Activated naive CD8-positive, alpha-beta T cell treated with anti-CD3 and anti-CD28 coated beads, Interleukin-2, amount 50 U/mL, for 16 hours (primary cell): ENCODE results near the gene FAM135A.
"Not testable (repeated sequence)": the region's sequence is repeated elsewhere in the genome, so short reads cannot be mapped to it uniquely, and the experiment has no call there.

Source experiments
- DNase-seq: peaks from one replicate; pipeline ENCODE4 v3.0.0-alpha.2; 2020; ENCODE audit warnings: low read depth, low spot score

Gene FAM135A

DNA sequence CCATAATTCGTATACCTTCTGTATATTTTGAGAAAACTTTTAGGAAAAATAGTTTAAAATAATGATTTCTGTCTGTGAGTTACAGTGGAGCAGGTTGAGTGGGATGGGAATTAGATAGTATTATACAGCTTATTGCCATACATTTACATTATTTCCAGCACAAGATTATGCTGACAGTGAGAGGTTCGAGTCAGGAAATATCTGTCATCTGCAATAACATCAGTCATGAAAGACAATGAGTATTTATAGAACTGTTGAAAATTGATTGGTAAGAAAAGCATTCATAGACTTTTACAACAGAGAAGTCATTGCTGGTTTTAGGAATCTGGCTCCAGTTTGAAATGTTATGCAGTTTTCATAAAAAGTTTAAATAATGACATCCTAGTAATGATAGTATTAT lies 45.9 kb downstream of the FAM135A start:
- DNase-seq: no peak

DNA sequence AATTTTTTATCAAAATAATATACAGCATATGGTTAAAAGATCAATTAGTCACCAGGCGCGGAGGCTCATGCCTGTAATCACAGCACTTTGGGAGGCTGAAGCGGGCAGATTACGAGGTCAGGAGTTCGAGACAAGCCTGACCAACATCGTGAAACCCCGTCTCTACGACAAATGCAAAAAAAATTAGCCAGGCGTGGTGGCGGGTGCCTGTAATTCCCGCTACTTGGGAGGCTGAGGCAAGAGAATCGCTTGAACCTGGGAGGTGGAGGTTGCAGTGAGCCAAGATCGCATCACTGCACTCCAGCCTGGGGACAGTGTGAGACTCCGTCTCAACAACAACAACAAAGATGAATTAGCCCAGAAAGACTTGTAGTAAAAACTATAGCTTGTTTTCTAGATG lies 46.4 kb downstream of the FAM135A start:
- not testable (repeated sequence) for DNase-seq

DNA sequence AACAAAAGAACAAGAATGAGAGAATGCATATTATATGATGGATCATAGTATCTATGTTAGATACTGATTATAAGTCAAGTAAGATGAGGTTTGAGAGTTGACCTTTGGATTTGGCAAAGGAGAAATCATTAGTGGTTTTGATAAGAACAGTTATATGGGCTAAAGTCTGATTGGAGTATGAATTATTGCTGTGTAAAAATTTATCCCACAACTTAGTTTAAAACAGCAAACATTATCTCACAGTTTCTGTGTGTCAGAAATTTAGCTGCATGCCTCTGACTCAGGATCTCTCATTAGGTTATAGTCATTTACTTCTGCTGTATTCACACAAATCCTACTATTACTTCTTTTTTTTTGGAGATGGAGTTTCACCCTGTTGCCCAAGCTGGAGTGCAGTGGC lies 56.7 kb downstream of the FAM135A start:
- no peak for DNase-seq

DNA sequence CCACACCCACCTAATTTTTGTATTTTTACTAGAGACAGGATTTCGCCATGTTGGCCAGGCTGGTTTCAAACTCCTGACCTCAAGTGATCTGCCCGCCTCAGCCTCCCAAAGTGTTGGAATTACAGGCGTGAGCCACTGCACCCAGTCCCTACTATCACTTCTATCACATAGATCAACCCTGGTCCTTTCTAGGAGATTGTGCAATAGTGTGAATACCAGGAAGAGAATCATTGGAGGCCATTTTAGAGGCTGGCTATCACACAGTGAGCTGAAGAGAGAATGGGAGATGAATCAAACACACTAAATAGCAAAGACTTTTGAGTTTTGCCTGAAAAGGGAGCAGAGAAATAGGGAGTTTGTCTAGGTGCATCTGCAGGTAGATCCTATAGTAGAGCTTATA lies 57.2 kb downstream of the FAM135A start:
- not testable (repeated sequence) for DNase-seq

DNA sequence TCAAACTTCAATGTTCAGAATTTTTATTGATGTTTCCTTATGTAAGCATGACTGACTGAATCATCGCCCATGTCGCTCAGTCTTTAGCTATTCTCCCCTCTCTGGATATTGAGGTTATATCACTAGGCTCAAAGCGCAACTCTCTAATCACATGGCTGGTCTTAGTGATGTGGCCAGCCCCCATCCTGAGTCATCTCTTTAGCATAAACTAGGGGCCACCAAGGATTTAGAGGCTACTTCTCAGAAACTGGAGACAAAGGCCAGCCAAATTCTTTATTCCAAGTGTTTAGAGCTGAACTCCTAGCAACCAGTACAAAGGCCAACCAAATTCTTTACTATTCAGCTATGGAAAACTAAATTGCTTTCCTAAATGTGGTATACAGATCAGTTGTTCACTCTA lies 61.4 kb downstream of the FAM135A start:
- DNase-seq: no peak

DNA sequence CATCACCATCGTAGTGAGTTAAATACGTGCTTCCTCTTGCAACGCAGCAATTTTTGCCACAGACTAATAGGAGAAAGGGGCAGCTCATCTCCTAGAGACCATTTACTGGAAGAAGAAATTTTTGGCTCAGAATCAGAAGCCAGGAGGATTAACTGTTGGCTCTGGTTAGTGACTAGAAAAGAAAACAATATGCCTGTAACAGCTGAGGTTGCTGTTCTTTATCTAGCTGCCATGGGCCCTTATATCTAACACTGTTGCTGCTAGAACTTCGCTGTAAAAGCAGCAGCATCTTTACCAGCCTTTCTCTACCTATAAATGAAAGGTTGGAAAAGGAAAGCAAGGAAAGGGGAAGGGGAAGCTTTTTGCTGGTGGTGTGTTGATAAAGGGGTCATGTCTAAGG lies 65.9 kb downstream of the FAM135A start:
- no peak for DNase-seq

DNA sequence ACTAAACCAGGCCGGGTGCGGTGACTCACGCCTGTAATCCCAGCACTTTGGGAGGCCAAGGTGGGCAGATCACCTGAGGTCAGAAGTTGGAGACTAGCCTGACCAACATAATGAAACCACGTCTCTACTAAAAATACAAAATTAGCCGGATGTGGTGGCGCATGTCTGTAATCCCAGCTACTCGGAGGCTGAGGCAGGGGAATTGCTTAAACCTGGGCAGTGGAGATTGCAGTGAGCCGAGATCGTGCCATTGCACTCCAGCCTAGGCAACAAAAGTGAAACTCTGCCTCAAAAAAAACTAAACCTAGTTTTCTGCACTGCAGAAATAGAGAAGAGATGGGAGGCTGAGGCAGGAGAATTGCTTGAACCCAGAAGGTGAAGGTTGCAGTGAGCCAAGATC lies 73.3 kb downstream of the FAM135A start:
- DNase-seq: not testable (repeated sequence)

DNA sequence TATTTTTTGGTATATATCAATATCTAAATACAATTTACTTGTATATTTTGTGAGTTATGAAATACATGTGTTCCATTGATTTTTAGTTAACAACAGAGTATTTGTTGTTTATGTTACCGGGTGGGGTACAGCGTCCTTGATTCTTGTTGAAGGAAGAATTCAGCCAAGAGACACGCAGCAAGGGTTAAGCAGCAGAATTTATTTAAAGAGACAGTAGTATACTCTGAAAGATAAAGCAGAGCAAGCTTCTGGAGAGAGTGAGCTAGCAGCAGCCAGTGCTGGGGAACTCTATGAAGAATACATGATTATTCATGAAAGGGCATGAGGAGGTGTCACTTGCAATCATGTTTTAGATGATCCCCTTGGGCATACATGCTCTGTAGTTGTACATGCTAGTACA lies 76.1 kb downstream of the FAM135A start:
- no peak for DNase-seq

DNA sequence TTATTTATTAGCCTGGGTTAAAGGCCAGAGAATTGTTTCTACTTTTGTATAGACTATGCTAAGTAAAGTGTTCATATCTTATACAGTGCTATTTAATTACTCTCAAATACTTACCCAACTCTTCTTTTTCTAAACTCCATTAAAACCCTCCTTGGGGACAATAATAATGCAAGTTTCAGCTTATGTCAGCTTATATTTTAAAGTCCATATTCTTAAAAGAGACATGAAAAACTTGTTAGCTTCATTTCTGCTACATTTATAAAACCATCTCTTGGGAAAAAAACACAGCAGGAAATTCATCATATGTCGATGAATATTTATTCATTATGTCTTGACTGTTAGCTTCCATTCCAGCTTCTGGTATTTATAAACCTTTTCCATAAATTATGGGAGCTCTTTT lies 81.5 kb downstream of the FAM135A start:
- DNase-seq: no peak

DNA sequence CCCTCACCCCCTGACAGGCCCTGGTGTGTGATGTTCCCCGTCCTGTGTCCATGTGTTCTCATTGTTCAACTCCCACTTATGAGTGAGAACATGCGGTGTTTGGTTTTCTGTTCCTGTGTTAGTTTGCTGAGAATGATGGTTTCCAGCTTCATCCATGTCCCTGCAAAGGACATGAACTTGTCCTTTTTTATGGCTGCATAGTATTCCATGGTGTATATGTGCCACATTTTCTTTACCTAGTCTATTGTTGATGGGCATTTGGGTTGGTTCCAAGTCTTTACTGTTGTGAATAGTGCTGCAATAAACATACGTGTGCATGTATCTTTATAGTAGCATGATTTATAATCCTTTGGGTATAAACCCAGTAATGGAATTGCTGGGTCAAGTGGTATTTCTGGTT lies 82.5 kb downstream of the FAM135A start:
- DNase-seq: not testable (repeated sequence)

DNA sequence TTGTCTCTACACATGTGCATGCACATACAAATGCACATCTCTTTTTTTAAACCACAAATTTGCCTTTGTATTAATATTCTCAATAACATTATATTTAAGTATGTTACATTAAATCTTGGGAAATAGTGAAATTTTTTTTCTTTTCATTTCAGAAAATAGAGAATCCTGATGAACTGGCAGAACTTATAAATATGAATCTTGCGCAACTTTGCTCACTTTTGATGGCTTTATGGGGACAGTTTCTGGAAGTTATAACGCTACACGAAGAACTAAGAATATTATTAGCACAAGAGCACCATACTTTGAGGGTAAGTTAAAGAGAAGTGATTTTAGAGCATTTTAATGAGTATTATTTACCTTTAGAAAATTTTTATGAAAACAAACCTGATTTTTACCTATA lies 89.2 kb downstream of the FAM135A start:
- DNase-seq: no peak

DNA sequence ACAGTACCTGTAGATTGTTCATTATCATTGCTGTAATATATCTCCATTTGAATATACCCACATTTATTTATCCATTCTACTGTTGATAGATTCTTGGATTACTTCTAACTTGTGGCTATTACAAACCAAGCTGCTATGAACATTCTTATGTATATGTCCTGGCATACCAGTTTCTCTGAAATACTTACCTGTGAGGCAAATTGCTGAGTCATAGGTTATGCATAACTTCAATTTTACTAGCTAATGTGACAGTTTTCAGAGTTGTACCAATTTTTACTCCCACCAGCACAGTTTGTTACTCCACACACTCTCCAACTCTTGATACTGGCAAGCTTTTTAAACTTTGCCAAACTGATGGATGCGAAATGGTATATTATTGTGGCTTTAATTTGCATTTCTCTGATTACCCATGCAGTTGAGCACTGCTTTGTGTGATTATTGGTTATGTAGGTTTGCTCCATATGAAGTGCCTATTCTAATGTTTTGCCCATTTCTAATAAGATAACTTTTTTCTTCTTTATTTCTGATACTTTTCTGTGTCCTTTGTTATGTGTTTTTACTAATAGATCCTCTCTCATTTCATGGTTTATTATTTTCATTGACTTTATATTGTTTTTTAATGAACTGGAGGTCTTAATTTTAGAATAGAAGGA lies 90.6 kb downstream of the FAM135A start:
- no peak for DNase-seq

DNA sequence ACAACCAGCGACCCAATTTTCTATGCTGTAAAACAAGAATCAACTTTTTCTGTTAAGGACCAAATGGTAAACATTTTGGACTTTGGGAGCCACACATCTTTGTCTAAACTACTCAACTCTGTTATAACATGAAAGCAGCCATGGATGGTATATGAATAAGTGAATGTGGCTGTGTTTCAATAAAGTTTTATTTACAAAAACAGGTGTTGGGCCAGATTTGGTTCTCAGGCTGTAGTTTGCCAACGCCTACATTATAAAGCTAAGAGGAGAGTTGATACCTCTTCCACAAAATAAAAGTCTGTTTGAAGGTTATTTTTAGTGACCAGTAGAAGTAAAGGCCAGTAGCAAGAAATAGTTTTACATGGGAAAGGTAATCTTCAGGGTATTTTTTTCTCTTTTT lies 93.0 kb downstream of the FAM135A start:
- no peak for DNase-seq

DNA sequence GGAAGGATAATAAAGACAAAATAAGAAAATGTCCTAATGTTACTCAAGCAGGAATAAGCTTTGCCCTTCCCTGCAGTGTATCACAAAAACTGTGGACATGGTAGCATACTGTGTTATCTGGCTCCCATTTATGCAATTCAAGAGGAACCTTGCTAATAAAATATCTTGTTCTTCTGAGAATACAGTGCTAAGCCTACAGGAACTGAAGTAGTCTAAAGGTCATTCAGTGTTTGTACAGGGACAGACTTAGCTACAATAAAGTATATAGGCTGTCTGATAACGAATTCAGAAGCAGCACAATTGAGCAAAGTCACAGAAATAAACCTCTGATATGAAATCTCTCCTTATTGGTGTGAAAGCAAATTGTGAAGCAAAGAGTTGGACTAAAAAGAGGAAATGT lies 93.9 kb downstream of the FAM135A start:
- no peak for DNase-seq

DNA sequence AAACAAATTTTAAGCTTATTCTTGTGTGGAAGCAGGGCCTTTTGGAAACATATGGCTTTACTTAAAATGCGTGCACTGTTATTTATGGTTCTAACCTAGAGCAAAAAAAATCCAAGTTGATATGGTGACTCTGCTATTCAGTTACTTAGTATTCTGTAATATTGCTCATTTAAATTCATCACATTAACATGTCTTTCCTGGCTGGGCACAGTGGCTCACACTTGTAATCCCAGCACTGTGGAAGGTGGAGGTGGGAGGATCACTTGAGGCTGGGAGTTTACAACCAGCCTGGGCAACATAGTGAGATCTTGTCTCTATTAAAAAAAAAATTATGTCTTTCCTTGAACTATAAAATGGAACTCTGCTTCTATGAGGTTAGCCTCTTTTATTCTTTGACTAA lies 95.6 kb downstream of the FAM135A start:
- DNase-seq: no peak

DNA sequence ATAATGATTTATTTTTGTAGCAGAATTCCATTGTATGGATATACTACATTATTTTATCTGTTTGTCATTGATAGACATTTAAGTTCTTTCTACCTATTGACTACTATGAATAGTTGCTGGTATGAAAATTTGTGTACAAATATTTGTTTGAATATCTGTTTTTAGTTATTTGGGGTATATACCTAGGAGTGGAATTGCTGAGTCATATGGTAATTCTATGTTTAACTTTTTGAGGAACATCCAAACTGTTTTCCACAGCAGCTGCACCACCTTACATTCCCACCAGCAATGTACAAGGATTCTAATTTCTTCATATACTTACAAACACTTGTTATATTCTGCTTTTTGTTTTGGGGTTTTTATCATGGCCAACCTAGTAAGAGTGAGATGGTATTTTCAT lies 97.3 kb downstream of the FAM135A start:
- DNase-seq: no peak

DNA sequence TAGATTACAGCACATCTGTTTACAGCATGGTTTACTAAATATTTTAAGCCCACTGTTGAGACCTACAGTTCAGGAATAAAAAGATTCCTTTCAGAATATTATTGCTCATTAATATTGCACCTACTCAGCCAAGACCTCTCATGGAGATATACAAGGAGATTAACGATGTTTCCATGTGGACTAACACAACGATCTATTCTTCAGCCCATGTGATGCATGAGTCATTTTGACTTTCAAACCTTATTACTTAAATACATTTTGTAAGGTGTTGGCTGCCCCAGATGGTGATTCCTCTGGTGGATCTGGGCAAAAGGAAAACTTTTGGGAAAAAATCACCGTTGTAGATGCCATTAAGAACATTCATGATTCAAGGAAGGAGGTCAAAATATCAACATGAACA lies 105.4 kb downstream of the FAM135A start:
- DNase-seq: no peak

DNA sequence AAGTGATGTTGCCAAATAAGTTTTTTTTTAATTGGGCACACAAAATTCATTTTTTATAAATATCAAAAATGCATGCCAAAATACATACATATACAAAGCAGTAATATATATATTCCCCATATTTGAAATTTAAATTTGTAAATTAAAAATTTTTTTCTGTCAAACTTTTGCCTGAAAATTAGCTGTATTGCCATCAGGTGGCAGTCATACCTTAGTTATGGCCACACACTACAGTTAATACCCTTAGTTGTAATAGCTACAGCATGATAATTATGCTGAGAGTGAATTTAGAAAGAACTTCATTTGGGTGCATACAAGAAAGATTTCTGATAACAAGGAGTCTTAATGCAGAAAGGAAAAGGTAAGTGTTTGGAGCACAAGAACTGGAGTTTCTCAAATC lies 107.3 kb downstream of the FAM135A start:
- DNase-seq: no peak

DNA sequence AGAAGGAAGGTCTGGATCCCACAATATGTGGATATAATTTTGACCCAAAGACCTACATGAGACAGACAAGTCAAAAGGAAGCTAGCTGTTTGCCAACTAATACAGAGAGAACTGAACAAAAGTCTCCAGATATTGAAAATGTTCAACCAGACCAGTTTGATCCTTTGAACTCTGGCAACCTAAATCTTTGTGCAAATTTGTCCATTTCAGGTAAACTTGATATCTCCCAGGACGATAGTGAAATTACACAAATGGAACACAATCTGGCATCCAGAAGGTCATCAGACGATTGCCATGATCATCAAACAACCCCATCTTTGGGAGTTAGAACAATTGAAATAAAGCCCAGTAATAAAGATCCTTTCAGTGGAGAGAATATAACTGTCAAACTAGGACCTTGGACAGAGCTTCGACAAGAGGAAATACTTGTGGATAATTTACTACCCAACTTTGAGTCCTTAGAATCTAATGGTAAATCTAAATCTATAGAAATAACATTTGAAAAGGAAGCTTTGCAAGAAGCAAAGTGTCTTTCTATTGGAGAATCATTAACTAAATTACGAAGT lies 111.5 kb downstream of the FAM135A start:
- no peak for DNase-seq

DNA sequence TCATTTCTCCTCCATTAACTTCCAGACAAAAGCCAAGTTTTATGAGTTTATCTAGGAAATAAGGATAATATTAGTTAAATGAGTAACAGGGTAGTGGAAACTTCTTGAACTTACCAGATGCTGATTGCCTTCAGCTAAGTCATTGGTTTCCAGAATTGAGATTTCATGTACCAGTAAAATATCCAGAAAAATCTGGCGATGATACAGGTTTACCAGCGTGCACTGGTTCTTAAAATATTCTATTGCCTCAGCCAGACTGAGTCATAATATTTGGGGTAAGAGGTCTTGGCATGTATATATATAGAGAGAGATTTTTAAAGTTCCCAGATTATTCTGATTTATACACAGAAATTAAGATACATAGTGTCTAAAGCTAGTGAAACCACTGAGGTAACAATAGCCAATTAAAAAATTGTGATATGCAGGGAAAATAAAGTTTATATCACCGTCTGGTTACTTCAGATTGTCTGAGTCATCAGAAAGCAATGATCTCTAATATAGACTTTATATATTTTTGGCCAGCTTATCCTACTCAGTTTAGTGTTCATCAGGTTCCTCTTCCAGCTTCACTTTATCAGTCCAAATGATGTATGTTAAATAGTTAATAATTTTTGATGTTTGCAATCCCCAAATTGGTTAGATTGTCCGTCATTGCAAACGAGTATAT lies 113.9 kb downstream of the FAM135A start:
- no peak for DNase-seq

DNA sequence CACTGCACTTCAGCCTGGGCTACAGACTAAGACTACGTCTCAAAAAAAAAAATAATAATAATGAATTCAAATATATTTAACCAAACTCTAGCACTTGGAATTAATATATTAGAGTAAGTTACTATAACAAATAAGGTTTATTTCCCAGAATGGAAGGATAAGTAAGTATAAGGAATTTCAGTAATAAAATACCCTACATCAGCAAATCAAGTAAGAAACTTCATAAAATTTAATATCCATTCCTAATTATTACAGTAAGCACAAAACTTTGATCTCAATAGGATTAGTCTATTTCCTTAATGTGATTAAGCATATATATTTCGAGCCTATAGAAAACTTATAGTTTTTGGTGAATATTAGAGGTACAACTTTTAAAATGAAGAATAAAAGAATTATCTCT lies 116.7 kb downstream of the FAM135A start:
- no peak for DNase-seq

DNA sequence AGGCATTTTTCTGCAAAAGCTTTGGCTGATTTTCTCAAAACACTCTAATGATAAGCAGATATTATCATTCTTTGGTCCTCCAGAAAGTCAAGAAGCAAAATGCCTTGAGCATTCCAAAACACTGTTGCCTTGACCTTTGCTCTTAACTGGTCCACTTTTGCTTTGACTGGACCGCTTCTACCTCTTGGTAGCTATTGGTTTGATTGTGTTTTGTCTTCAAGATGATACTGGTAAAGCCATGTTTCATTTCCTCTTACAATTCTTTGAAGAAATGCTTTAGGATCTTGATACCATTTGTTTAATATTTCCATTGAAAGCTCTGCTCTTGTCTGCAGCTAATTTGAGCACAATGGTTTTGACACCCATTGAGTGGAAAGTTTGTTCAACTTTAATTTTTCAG lies 117.8 kb downstream of the FAM135A start:
- DNase-seq: no peak

DNA sequence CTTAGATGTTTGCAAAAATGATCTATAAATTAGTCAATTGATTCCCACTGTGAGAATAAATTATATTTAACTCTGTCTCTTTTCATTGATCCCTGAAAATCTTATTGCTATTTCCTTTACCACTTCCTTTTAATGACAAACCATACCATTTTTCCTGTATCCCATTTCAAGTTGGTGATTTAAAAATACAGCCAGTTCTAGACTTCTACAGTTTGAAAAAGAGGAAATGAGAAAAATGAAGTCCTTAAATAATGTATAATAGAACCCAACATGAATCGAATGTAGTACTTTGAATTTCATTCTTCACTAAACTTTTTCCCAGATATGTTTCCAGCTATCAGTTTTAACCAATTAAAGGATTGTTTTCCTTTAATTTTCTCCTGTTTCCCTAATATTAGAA lies 124.0 kb downstream of the FAM135A start:
- no peak for DNase-seq
